ENCODE data around the gene GCDH.
A peak's percentile ranks its signal among the peaks of the same experiment; 100 is the strongest.
"Not testable (repeated sequence)": the region's sequence is repeated elsewhere in the genome, so short reads cannot be mapped to it uniquely, and the experiment has no call there.

Gene GCDH

DNA sequence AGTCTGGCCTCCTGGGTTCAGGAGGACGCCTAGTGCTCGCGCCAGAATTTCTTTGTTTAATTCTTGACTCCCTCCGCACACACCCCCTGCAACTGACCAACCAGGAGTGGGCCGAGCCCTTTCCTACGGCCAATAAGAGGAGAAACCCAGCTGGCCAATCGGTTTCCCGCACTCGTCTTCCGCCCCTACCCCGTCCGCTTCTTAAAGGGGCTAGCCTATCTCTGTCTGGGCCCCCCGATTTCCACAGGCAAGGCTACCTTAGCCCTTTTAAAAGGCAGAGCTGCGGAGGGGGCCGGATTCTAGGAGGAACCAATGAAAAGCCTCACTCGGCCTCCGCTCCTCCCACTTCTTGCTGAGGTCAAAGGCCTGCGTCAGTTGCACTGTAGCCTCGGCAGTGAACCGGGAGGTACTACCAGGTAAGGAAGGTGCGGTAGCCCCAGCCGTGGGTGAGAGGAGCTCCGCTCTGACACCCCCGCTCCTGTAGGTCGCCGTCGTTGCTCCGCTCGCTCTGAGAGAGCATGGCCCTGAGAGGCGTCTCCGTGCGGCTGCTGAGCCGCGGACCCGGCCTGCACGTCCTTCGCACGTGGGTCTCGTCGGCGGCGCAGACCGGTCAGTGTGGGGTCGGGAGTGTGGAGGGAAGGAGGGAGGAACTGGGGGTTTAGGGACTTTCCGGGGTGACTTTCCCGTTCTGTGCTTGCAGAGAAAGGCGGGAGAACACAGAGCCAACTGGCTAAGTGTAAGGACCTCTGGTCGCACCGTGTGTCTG, at the start of gene GCDH:
Gene GCDH, plus strand, starts transcription at position 374 of the 766 bp plus-strand sequence. Its CDS starts 145 bp downstream, at position 519.
- peak; percentile 99 for DNase-seq
- H3K4me1 Mint-ChIP-seq = peaks cover 39% of the 10 kb centered on the region
- peaks cover 18% of the 10 kb centered on the region for H3K36me3 Mint-ChIP-seq
- peak within 1 kb of the TSS; percentile 97 for H3K4me3 Mint-ChIP-seq
- no peaks in the 10 kb centered on the region for H3K27me3 Mint-ChIP-seq
- no peaks in the 10 kb centered on the region for H3K9me3 Mint-ChIP-seq
- H3K27ac Mint-ChIP-seq = peak within 1 kb of the TSS; percentile 94
- CTCF ChIA-PET = interaction anchor here (0.6 to 1.4 kb wide), 5 partner anchors 9 to 139 kb away, joined by 3 to 8 read pairs (median 3); partner anchors contain the start of genes DNASE2 and SYCE2

DNA sequence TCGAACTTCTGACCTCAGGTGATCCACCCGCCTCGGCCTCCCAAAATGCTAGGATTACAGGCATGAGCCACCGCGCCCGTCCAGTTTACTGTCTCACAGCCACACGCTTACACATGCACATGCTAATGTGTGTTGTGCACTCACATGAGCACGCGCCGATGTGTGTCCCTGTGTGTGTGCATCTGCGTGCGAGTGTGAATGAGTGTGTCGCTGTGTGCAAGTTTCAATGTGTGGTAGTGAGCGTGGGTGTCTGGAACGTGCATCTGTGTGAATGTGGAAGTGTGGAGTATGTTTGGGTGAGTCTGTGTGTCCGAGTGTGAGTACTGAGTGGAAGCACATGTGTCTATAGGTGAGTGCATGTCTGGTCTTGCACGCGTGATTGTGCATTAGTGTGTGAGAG, 48.4 kb upstream of the GCDH start:
- H3K36me3 Mint-ChIP-seq = no peaks in the 10 kb centered on the region
- H3K27me3 Mint-ChIP-seq = peaks cover 87% of the 10 kb centered on the region
- CTCF ChIA-PET = no interaction called here
- no peaks in the 10 kb centered on the region for H3K9me3 Mint-ChIP-seq
- no peak overlapping the region for H3K27ac Mint-ChIP-seq
- DNase-seq = no peak
- no peak overlapping the region for H3K4me3 Mint-ChIP-seq
- H3K4me1 Mint-ChIP-seq = peaks cover 29% of the 10 kb centered on the region

DNA sequence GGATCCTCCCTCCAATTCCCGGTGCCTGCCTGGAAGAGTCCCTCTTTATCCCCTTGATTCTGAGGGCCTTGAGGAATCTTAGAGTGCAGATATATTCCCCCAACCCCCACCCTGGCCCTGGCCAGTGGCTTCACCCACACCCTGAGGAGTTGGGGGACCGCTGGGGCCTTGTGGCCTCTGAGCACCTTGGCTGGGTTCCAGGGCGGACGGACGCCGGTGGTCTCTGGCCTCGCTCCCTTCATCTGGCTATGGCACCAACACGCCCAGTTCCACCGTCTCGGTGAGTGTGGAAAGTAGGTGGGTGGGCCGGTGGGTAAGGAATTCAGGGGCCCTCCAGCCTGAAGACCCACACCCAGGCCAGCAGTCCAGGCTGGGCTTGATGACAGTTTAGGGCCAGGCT, 47.6 kb upstream of the GCDH start:
- Mint-ChIP-seq H3K27ac (no peak overlapping the region), H3K4me3 (no peak overlapping the region), H3K9me3 (no peaks in the 10 kb centered on the region), H3K36me3 (no peaks in the 10 kb centered on the region), H3K27me3 (peaks cover 85% of the 10 kb centered on the region), H3K4me1 (peaks cover 32% of the 10 kb centered on the region)
- no peak for DNase-seq
- CTCF ChIA-PET = interaction anchor here (11.9 kb wide), 1 partner anchor 81 kb away, joined by 225 read pairs; no protein-coding TSS in a partner anchor

DNA sequence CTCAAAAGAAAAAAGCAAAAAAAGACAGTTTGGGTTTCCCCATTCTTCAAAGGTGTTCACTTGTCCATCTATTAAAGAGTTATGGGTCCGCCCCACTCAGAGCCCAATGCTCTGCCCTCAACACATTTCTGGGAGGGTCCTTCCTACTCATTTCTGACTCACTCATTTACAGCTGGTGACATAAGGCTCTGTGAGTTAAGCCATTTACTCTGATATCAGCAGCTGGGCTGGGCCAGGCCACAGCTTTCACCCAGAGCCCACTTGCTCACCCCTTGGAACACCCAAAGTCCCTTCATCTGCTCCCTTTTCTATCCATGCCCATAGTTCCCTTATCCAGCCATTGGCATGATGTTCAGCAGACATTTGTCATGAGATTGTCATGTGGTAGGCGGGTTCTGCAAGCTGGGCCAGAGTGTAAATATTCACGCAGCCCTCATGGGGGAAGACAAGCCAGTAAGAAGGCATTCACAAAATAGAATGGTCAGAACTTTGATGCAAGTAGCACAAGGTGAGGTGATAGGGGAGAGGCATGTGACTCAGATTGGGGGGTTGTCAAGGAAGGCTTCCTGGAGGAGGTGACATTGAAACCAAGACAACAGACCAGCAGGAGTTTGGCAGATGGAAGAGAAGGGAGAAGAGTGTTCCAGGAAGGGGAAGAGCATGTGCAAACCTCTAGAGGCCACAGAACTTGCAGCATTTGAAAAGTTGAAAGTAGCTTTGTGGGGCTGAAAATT, 46.8 kb upstream of the GCDH start:
- Mint-ChIP-seq H3K36me3 (no peaks in the 10 kb centered on the region), H3K9me3 (no peaks in the 10 kb centered on the region), H3K27me3 (peaks cover 83% of the 10 kb centered on the region), H3K4me1 (peaks cover 28% of the 10 kb centered on the region), H3K4me3 (no peak overlapping the region), H3K27ac (no peak overlapping the region)
- CTCF ChIA-PET = interaction anchor here (11.9 kb wide), 1 partner anchor 81 kb away, joined by 225 read pairs; no protein-coding TSS in a partner anchor
- no peak for DNase-seq

DNA sequence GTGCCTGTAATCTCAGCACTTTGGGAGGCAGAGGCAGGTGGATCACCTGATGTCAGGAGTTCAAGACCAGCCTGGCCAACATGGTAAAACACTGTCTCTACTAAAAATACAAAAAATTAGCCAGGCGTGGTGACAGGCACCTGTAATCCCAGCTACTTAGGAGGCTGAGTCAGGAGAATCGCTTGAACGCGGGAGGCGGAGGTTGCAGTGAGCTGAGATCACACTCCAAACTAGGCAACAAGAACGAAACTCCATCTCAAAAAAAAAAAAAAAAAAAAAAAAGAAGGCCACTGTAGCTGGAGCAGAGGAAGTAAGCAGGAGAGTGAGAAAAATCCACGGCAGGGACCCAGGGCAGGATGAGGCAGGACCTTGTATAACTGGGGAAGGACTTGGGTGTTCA, 44.3 kb upstream of the GCDH start:
- not testable (repeated sequence) for H3K4me3 Mint-ChIP-seq, H3K27ac Mint-ChIP-seq, DNase-seq, H3K9me3 Mint-ChIP-seq, H3K36me3 Mint-ChIP-seq, H3K4me1 Mint-ChIP-seq
- H3K27me3 Mint-ChIP-seq = peaks cover 67% of the 10 kb centered on the region
- CTCF ChIA-PET = interaction anchor here (0.7 to 11.9 kb wide), 17 partner anchors 10 to 119 kb away, joined by 3 to 225 read pairs (median 6); partner anchors contain the start of genes PRDX2, RTBDN and THSD8

DNA sequence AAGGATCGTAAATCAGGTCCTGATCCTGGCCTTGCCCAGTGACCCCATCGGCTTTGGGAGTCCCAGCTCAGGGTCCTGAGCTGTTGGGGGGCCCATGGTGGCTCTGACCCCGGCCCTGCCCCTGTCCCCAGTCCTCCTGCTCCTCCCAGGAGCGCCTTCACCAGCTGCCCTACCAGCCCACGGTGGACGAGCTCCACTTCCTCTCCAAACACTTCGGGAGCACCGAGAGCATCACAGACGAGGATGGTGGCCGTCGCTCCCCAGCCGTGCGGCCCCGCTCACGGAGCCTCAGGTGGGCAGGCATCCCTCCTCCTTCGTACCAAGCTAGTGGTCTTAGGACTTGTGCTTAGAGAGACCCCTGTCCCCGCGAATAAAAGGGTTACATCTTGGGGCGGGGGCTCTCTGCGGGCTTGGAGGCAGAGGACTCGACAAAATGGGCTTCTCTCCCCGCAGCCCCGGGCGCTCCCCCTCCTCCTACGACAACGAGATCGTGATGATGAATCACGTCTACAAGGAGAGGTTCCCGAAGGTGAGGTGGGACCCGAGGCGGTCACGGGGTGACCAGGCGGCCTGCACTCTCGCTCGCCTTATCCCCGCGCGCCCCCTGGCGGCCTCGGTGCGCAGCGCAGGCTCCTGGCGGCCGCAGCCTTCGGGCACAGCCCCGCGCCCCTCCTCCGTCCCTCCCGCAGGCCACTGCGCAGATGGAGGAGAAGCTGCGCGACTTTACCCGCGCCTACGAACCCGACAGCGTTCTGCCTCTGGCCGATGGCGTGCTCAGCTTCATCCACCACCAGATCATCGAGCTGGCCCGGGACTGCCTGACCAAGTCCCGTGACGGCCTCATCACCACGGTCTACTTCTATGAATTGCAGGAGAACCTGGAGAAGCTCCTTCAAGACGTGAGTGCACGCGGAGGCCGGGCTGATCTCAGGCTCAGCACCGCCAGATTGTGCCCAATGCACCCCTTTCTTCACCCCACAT, 43.5 kb upstream of the GCDH start:
- Mint-ChIP-seq H3K36me3 (no peaks in the 10 kb centered on the region), H3K27me3 (peaks cover 68% of the 10 kb centered on the region), H3K27ac (no peak overlapping the region), H3K4me1 (peaks cover 9% of the 10 kb centered on the region), H3K9me3 (no peaks in the 10 kb centered on the region), H3K4me3 (peak overlapping the region; percentile 12)
- peak; percentile 87 for DNase-seq
- CTCF ChIA-PET = interaction anchor here (0.6 to 11.9 kb wide), 33 partner anchors 10 to 219 kb away, joined by 3 to 225 read pairs (median 4); partner anchors contain the start of genes PRDX2, RTBDN and THSD8

DNA sequence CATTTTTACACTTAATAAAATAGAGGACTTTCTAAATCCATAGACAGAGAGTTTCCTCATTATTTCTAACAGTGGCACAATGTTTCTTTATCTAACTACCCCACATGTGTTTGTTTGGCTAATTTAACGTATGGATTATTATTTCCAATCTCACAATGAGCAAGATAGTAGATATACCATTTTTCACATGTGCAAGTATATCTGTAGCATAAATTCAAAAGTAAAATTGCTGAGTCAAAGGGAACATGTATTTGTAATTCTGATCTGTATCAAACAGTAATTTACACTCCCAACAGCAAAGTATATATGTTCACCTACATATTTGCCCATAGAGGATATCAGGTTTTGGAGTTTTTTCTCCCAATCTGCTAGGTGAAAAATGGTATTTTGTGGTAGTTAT, 34.3 kb upstream of the GCDH start:
- Mint-ChIP-seq H3K4me1 (no peaks in the 10 kb centered on the region), H3K27ac (no peak overlapping the region), H3K4me3 (no peak overlapping the region), H3K9me3 (no peaks in the 10 kb centered on the region), H3K36me3 (no peaks in the 10 kb centered on the region), H3K27me3 (peaks cover 21% of the 10 kb centered on the region)
- CTCF ChIA-PET = interaction anchor here (1.5 kb wide), 1 partner anchor 10 kb away, joined by 4 read pairs; no protein-coding TSS in a partner anchor
- no peak for DNase-seq

DNA sequence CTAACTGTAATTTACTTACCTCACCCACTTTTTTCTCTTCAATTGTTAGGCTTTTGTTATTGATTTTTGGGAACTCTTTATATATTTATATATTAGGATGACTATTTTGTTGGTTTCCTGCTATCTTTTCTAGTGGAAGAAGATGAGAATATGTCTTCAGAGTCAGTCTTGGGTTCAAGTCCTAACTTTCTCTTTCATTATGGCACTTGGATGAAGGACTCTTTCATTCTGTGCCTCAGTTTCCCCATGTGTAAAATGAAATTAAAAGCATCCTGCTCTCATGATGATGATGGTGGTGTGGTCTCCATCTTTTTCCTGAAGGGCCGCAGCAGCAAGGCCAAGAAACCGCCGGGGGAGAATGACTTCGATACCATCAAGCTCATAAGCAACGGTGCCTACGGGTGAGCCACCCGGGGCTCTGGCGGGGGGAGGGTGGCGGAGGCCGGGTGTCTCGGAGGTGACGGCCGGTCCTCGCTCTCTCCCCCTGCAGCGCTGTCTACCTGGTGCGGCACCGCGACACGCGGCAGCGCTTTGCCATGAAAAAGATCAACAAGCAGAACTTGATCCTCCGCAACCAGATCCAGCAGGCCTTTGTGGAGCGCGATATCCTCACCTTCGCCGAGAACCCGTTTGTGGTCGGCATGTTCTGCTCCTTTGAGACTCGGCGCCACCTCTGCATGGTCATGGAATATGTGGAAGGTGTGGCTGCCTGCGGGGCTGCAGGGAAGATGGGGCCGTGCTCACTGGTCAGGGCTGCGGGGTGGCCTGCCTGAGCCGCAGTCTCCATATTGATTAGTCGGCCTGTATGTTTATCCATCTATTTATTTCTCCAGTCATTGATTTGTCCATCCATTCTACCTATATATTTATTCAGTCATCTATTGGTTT, 32.7 kb upstream of the GCDH start:
- Mint-ChIP-seq H3K27ac (no peak overlapping the region), H3K4me1 (no peaks in the 10 kb centered on the region), H3K36me3 (no peaks in the 10 kb centered on the region), H3K9me3 (no peaks in the 10 kb centered on the region), H3K27me3 (peaks cover 19% of the 10 kb centered on the region), H3K4me3 (no peak overlapping the region)
- CTCF ChIA-PET = interaction anchor here (0.6 to 1.5 kb wide), 5 partner anchors 10 to 124 kb away, joined by 3 to 4 read pairs (median 3); no protein-coding TSS in a partner anchor
- no peak for DNase-seq

DNA sequence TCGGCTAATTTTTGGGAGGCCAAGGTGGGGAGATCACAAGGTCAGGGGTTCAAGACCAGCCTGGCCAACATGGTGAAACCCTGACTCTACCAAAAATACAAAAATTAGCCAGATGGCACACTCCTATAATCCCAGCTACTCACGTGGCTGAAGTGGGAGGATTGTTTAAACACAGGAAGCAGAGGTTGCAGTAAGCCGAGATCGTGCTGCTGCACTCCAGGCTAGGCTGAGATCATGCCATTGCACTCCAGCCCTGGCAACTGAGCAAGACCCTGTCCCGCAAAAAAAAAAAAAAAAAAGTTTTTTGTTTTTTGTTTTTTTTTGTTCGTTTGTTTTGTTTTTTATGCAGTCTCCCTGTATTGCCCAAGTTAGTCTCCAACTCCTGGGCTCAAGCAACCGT, 31.4 kb upstream of the GCDH start:
- Mint-ChIP-seq H3K36me3 (no peaks in the 10 kb centered on the region), H3K4me1 (no peaks in the 10 kb centered on the region), H3K27me3 (peaks cover 25% of the 10 kb centered on the region)

DNA sequence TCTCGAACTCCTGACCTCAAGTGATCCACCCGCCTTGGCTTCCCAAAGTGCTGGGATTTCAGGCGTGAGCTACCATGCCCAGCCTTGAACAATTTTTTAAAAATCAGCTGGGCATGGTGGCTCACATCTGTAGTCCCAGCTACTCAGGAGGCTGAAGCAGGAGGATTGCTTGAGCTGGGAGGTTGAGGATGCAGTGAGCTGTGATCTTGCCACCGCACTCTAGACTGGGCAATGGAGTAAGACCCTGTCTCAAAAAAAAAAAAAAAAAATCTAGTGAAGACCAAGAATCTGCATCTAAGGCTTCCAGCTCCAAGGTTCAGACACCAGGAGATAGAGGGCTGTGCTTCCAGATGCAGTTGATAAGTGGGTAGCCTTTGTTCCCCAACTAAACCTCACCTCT, 26.8 kb upstream of the GCDH start:
- DNase-seq = no peak
- H3K27me3 Mint-ChIP-seq = peaks cover 34% of the 10 kb centered on the region
- H3K4me3 Mint-ChIP-seq = no peak overlapping the region
- H3K4me1 Mint-ChIP-seq = peaks cover 15% of the 10 kb centered on the region
- H3K9me3 Mint-ChIP-seq = no peaks in the 10 kb centered on the region
- CTCF ChIA-PET = interaction anchor here (0.6 to 2.9 kb wide), 9 partner anchors 16 to 106 kb away, joined by 3 to 8 read pairs (median 5); partner anchors contain the start of genes DNASE2 and RTBDN
- no peak overlapping the region for H3K27ac Mint-ChIP-seq
- H3K36me3 Mint-ChIP-seq = no peaks in the 10 kb centered on the region

More for the DNA sequence above, 31.4 kb upstream of the GCDH start:
- no peak for DNase-seq
- H3K4me3 Mint-ChIP-seq = no peak overlapping the region
- no peak overlapping the region for H3K27ac Mint-ChIP-seq
- CTCF ChIA-PET = no interaction called here
- H3K9me3 Mint-ChIP-seq = no peaks in the 10 kb centered on the region

DNA sequence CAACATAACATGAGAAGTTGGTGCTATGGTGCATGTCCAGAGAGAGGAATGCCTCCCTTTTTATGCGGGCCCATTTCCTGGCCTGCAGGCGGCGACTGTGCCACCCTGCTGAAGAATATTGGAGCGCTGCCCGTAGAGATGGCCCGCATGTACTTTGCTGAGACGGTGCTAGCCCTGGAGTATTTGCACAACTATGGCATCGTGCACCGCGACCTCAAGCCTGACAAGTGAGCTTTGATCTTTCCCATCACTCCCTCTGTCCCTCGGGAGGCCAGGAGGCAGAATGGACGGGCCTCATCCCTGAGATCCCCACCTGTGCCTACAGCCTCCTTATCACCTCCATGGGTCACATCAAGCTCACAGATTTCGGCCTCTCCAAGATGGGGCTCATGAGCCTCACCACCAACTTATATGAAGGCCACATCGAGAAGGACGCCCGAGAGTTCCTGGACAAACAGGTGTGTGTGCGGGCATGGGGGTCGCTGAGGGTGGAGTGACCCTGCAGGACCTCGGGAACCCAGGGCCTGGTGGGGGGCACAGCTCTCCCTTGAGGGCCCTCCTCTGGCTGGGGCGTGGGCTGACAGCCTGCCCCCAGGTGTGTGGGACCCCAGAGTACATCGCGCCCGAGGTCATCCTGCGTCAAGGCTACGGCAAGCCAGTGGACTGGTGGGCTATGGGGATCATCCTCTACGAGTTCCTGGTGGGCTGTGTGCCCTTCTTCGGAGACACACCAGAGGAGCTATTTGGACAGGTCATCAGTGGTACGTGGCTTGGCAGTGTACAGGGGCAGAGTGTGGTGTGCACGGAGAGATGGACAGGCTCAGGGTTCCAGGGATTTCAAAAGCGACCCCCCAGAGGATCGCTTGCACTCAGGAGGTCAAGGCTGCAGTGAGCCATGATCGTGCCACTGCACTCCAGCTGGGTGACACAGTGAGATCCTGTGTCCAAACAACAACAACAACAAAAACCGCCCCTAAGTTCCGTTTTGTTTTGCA, 25.9 kb upstream of the GCDH start:
- peaks cover 36% of the 10 kb centered on the region for H3K27me3 Mint-ChIP-seq
- H3K4me1 Mint-ChIP-seq = peaks cover 15% of the 10 kb centered on the region
- no peak overlapping the region for H3K27ac Mint-ChIP-seq
- H3K36me3 Mint-ChIP-seq = no peaks in the 10 kb centered on the region
- H3K4me3 Mint-ChIP-seq = no peak overlapping the region
- CTCF ChIA-PET = interaction anchor here (0.6 to 2.9 kb wide), 6 partner anchors 16 to 107 kb away, joined by 3 to 7 read pairs (median 4); partner anchors contain the start of genes DNASE2 and RTBDN
- H3K9me3 Mint-ChIP-seq = no peaks in the 10 kb centered on the region
- DNase-seq = no peak
